Adrenal gland (tissue), 12 donors: ENCODE results near the gene ZMYND15. TPM values are rescaled to one million over a fixed set of nuclear protein-coding genes. Genes with fewer than 3 reads are reported as not detected.

Experiments
- DNase-seq, 7 donors: peaks; one replicate each; pipeline ENCODE4 v3.0.0-alpha.2; 2019 to 2020
- H3K27ac ChIP-seq, 5 donors: fragments of 200-600 bp; sonication (generic) in 4 of 5; 1 replicate in 3 of 5; 2 replicates in 2 of 5; pipeline versions ENCODE4 v1.5.1 to v1.8.0; 2016 to 2020; ENCODE audit warnings: mild to moderate bottlenecking in 1 of 5
- H3K27me3 ChIP-seq: fragments of 200-600 bp; 2 replicates; pipeline ENCODE4 v1.8.0; 2021
- H3K36me3 ChIP-seq, 2 donors: fragments of 200-600 bp; replicated peaks in 1 of 2; 1 replicate in 1 of 2; 2 replicates in 1 of 2; pipeline versions ENCODE4 v1.5.1 to v1.8.0; 2018 to 2022
- H3K4me1 ChIP-seq, 2 donors: fragments of 200-600 bp; replicated peaks in 1 of 2; 1 replicate in 1 of 2; 2 replicates in 1 of 2; pipeline versions ENCODE4 v1.5.1 to v1.8.0; 2018 to 2021
- H3K4me3 ChIP-seq, 4 donors: fragments of 200-600 bp; sonication (generic) in 3 of 4; one replicate each; pipeline ENCODE4 v1.5.1; 2016 to 2018
- H3K9me3 ChIP-seq, 3 donors: fragments of 200-600 bp; sonication (generic) in 1 of 3; replicated peaks in 1 of 3; 1 replicate in 2 of 3; 2 replicates in 1 of 3; pipeline versions ENCODE4 v1.5.1 to v1.8.0; 2016 to 2021
- CTCF ChIP-seq, 6 experiments: fragments of 450-650 bp in 4 of 6; fragments of 200-600 bp in 2 of 6; sonication (generic) in 1 of 6; IDR thresholded peaks; 1 replicate in 5 of 6; 2 replicates in 1 of 6; pipeline versions ENCODE4 v1.5.1 to v1.8.0; 2016 to 2021; ENCODE audit warnings: antibody characterized with exemption in 6 of 6, mild to moderate bottlenecking in 2 of 6, moderate library complexity in 1 of 6
- POLR2A ChIP-seq, 2 donors: fragments of 450-650 bp; IDR thresholded peaks; one replicate each; pipeline ENCODE4 v1.6.1; 2017; ENCODE audit warnings: antibody characterized with exemption in 2 of 2, mild to moderate bottlenecking in 2 of 2, moderate library complexity in 1 of 2
- WGBS, 4 donors: extraction: QIAGEN DNeasy Blood & Tissue Kit in 2 of 4; methylation state at CpG; one replicate each; pipeline versions ENCODE4 v1.1.5 to v1.1.7; 2013 to 2017; 5-methylcytosine and 5-hydroxymethylcytosine counted together
- intact Hi-C, 2 donors: fragments of 100-400 bp; cut with DNase I; formaldehyde crosslinking; loops; one replicate each; pipeline versions ENCODE4 v1.14.1 to v1.15.0; 2022 to 2023
- polyA plus RNA-seq, 3 donors: library from polyadenylated mRNA; stranded (reverse); fragments of 200-250 nt in 2 of 3; fragments of 350-450 nt in 1 of 3; fragmentation: Illumina TruSeq in 1 of 3; extraction: RNeasy Lipid Tissue Mini Kit (QIAGEN cat#74804) in 1 of 3; gene quantifications; one replicate each; pipeline ENCODE4 v1.2.3, GENCODE V29; 2013 to 2014
- total RNA-seq, 9 donors: library from RNA; depleted of rRNA in 4 of 9; stranded (reverse); fragments of >200 nt in 4 of 9; fragments of 120-200 nt in 1 of 9; fragmentation: NEBNext Ultra II Directional in 1 of 9; extraction: Animal tissue kit (Norgen Biotek cat#: 25700) in 1 of 9; gene quantifications; one replicate each; pipeline versions ENCODE4 v1.1.0 to v1.2.4, GENCODE V29; 2013 to 2023
- donor health status: healthy with polysubstance abuse.
- donor health status: Bipolar disorder and iron deficiency.
- donor health status: DM: yes; HTN: yes; CAD: no.
- donor health status: DM: no; HTN: no; CAD: no.
- donor health status: DM: no; HTN: no; CAD: no.
- donor health status: DM: yes; HTN: yes; CAD: no.

Gene ZMYND15
- total and polyA plus RNA-seq, 12 donors = 0.18 to 8.4 (median 1.7) TPM

GRCh38 chr17:4751932-4752331, 12.3 kb downstream of the ZMYND15 start:
- no peak for TF ChIP-seq POLR2A (IDR thresholded peaks at IDR 0.05)
- TF ChIP-seq CTCF (IDR thresholded peaks at IDR 0.05) = no peak
- no peaks in the 10 kb centered on the region for H3K9me3 ChIP-seq
- intact Hi-C loops = no loop called here
- no peaks in the 10 kb centered on the region for H3K36me3 ChIP-seq
- no peaks in the 10 kb centered on the region for H3K27me3 ChIP-seq
- no peak for DNase-seq
- H3K27ac ChIP-seq = no peak overlapping the region
- H3K4me1 ChIP-seq = no peaks in the 10 kb centered on the region
- H3K4me3 ChIP-seq = no peak overlapping the region
- WGBS, 4 donors = 52 to 58% (median 56%) methylated on average over 5 of the region's 5 CpGs

GRCh38 chr17:4753392-4753791, 13.8 kb downstream of the ZMYND15 start:
- DNase-seq = no peak
- no peak overlapping the region for H3K4me3 ChIP-seq
- H3K4me1 ChIP-seq = no peaks in the 10 kb centered on the region
- no peak for TF ChIP-seq CTCF (IDR thresholded peaks at IDR 0.05)
- TF ChIP-seq POLR2A (IDR thresholded peaks at IDR 0.05) = no peak
- intact Hi-C loops = no loop called here
- H3K27me3 ChIP-seq = no peaks in the 10 kb centered on the region
- no peaks in the 10 kb centered on the region for H3K9me3 ChIP-seq
- WGBS, 4 donors = 73 to 88% (median 83%) methylated on average over 1 of the region's 1 CpG
- no peaks in the 10 kb centered on the region for H3K36me3 ChIP-seq
- H3K27ac ChIP-seq = no peak overlapping the region

DNA sequence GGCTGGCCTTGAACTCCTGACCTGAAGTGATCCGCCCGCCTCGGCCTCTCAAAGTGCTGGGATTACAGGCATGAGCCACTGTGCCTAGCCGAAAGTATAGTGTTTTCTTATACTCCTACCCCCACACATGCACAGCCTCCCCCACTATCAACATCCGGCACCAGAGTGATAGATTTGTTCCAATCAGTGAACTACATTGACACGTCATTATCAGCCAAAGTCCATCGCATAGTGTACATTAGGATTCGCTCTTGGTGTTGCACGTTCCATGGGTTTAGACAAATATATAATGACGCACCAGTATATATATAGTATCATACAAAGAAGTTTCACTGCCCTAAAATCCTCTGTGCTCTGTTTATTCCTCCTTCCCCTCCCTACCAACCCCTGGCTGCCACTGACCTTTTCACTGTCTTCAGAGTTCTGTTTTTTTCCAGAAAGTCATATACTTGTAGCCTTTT, 20.2 kb downstream of the ZMYND15 start:
- Histone ChIP-seq H3K36me3 (no peaks in the 10 kb centered on the region), H3K27me3 (no peaks in the 10 kb centered on the region), H3K27ac (no peak overlapping the region), H3K4me1 (no peaks in the 10 kb centered on the region), H3K9me3 (no peaks in the 10 kb centered on the region), H3K4me3 (no peak overlapping the region)
- TF ChIP-seq POLR2A (IDR thresholded peaks at IDR 0.05) = no peak
- TF ChIP-seq CTCF (IDR thresholded peaks at IDR 0.05) = no peak
- DNase-seq = peak in 1 of 7 donors; percentile 17
- 53 to 76% (median 62%) methylated on average over 10 of the region's 10 CpGs for WGBS, 4 donors
- intact Hi-C loops = no loop called here

DNA sequence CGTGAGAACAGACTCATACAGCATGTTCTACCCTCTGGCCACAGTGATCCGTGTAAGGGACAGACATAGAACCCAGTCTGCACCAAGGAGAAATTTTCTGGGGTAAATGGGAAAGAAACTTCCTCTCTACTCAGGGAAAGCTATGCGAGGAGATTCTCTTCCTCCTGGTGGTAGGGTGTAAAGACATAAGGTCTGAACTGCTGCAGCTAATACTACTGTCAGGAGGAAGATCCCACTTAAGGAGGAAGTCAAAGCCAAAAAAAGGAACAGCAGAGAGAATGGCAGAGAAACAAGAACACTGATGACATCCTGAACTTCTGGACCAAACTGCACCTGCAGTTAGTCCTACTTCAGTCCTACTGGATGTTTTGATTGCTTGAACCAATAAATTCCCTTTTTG, 25.0 kb downstream of the ZMYND15 start:
- Histone ChIP-seq H3K9me3 (no peaks in the 10 kb centered on the region), H3K4me3 (no peak overlapping the region), H3K27me3 (no peaks in the 10 kb centered on the region), H3K4me1 (no peaks in the 10 kb centered on the region), H3K36me3 (no peaks in the 10 kb centered on the region), H3K27ac (peak overlapping the region in 2 of 5 donors; percentile 52 to 80)
- intact Hi-C loops = no loop called here
- 44 to 76% (median 61%) methylated on average over 3 of the region's 3 CpGs for WGBS, 4 donors
- TF ChIP-seq POLR2A (IDR thresholded peaks at IDR 0.05) = no peak
- peak in 1 of 6 experiments; percentile 20 for TF ChIP-seq CTCF (IDR thresholded peaks at IDR 0.05)
- DNase-seq = no peak
